K562 treated with DMSO at 1 percent for 48 hours (cell line): ENCODE data around the gene CDCA7L. TPM values are rescaled to one million over a fixed set of nuclear protein-coding genes. Genes with fewer than 3 reads are reported as not detected.

ENCODE experiments used
- total RNA-seq: library from RNA; unstranded; fragments of 300-600 nt; gene quantifications from 2 replicates; pipeline ENCODE4 v1.2.3, GENCODE V29; 2022; ENCODE audit warnings: low replicate concordance; ENCODE audit errors: extremely low read depth

The CDCA7L gene
- total RNA-seq, result not detected in 2 replicates

GRCh38 chr7:21945454-21946221, at the start of gene CDCA7L:
TSS of gene CDCA7L (minus strand) at chr7:21945899. CDS start at chr7:21945804, 95 bp downstream.

